ENCODE measurements around the gene FLACC1. TPM values are rescaled to one million over a fixed set of nuclear protein-coding genes. Genes with fewer than 3 reads are reported as not detected.
"Not testable (repeated sequence)": the region's sequence is repeated elsewhere in the genome, so short reads cannot be mapped to it uniquely, and the experiment has no call there.

Gene FLACC1, protein sequence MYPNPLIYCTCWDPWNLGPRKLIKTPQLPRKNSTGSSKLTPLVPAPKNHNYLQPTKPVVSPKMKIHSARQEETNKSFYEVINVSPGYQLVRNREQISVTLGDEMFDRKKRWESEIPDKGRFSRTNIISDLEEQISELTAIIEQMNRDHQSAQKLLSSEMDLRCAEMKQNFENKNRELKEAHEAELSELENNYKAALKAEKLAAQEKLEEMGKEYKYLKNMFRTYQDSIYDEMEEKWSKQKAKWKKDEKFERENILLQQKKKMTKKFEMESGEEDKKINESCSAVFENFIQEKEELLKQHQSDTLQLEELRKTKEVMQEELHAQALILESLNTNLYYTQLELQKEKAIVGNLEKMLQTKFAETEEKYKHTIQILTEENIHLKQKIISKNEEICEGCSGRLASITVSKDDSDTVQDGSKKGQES
- polyA plus RNA-seq (ENCODE audit: insufficient read length in 3 of 3) = 1 to 10 TPM; 1.0 to 2.3 (median 2.3) TPM

DNA sequence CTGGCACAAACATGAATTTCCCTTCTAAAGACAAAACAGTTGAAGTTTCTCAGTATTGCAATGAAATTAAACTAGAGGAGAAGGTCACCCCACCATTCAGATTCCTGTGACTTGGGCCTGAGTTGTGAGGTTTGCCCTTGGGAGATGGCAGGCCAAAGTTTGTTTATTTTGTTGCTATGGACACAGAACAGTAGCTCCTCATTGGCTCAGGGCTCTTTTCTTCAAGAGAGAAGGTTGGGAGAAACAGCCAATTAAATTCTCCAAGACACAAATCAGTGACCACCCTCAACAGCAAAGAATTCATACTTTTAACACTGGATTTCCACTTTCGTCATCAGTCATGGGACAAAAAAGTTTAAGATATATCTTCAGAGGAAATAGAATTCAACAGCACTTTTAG is at the start of gene FLACC1:
Gene FLACC1 (minus strand): TSS at position 125 of the 400 bp plus-strand sequence. CDS start 5,941 bp downstream, outside the sequence.
- DNase-seq (ENCODE audit: low read depth in 3 of 3, low spot score in 2 of 3) = peak; percentile 72 to 78 (median 76)

DNA sequence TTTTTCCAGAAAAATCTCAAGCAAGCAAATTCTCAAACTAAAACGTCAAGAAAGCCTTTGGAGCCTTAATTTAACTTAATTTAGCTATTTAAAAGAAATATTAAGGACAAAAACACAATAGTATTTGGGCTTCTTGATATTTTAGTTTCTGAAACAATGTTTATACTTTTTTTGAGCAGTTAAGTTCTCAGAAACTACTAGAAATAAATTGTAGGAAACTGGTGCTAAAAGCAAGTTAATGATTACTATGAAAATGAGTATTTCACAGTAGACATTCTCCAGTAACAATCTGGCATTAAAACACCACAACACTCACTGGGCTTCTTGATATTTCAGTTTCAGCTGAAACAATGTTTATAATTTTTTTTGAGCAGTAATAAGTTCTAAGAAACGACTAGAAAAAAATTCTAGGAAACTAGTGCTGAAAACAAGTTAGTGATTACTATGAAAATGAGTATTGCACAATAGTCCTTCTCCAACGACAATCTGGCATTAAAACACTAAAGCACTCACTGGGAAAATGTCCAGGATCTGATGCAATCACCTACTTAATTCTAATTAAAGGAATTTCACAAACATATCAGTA is 49.0 kb upstream of the FLACC1 start:
- peak in 1 of 3 donors; percentile 31 for DNase-seq (ENCODE audit: low read depth in 3 of 3, low spot score in 2 of 3)

DNA sequence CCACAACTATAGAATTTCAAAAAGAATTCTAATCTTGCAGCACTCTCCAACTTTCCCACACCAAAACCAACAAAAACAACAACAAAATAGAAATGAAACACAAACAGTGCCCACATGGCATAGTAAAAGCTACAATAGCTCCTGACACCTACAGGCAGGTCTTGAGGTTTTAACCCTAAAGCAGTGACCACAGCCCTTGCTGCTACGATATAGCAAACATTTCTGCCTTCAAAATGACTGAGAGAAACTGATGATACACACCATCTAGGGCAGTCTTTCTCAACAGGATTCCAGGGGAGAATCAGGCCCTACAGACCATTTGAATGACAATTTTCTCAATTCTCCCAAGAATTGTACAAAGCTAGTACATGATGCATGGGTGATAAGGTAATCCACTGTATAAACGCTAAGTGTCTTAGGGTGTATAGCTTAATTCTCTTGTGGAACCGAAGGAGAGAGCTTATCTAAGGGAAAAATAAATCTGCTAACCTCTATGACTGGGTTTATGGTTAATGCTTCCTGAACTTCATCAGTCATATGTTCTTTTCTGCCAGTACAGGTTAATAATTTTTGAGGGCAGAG is 47.6 kb upstream of the FLACC1 start:
- no peak for DNase-seq (ENCODE audit: low read depth in 3 of 3, low spot score in 2 of 3)

DNA sequence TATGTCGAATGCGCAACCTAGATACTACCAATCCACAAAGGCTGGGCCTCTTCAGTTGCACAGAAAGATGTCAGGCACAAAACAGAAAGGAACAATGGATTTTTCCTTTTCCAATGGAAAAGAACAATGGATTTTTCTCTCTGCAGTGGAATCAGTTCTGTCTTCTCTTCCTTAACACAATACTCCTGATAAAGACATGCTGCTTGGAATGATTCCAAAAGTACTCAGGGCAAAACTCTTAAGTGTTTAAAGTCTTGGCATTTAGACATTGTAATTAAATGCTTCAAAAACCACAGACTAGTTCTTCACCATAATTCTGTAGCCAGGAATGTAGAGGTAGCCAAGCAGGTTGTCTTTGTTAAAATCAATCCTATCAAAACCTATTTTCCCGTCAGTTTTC is 46.7 kb upstream of the FLACC1 start:
- DNase-seq (ENCODE audit: low read depth in 3 of 3, low spot score in 2 of 3) = no peak

DNA sequence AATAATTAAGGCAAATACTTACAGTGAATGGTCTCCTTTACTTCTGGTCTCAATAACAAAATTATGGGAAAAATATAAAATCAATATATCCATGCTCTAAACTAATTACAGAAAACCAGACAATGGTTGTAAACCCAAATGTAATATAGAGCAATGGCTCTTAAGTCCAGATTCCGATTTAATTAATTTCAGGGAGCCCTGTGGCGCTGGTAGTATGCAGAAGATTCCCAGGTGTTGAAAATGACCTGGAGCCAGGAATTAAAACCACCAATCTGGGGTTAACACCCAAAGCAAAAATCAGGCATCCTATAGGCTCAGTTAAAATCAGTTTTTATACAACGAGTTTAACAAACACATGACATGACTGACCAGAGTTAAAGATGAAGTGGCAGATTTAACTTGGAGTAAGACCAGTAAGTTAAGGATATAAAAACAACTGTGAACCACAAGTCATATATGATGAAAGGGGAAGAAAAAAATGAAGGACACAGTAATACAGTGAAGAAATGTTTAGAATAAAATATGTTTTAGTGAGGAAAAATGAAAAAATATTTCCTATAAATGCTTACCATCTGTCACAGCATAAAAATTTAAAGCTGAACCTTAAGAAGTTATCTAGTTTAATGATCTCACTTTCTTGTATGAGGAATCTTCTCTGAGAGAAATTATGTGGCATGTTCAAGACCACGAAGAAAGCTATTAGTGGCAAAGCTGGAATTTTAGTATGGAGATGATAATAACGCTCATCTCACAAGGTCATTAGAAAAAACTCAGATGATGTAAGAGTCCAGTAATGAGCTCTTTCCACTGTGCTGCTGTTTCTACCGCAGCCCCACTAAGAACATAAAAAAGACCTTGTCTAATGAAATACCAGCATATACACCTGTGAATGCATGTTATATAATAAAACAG is 45.8 kb upstream of the FLACC1 start:
- DNase-seq (ENCODE audit: low read depth in 3 of 3, low spot score in 2 of 3) = no peak

DNA sequence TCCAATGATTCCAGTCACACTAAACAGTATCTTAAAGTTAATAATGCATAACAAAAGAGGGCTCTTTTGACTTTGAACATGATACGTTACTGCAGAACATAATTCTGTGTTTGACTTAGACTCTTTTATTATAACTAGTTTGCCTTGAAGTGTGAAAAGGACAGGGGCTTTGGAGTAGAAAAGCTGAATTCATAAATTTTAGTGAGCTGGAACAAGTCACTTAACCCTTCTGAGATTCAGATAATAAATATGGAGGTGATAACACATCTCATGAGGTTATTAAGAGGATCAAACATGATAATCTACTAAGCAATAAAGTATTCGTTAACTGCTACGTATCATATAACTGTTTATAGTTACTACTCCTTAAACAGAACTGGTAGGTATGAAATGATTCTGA is 44.7 kb upstream of the FLACC1 start:
- DNase-seq (ENCODE audit: low read depth in 3 of 3, low spot score in 2 of 3) = no peak

DNA sequence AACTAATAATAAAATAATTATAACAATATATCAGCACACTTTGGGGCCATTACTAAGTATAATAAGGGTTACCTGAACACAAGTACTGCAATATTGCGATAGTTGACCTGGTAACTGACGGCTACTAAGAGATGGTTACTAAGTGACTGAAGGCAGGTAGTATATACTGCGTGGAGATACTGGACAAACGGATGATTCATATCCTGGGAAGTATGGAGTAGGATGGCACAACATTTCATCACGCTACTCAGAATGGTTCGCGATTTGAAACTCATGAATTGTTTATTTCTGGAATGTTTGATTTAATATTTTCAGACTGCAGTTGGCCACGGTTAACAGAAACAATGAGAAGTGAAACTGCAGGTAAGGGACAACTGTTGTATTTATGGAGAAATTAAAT is 39.5 kb upstream of the FLACC1 start:
- DNase-seq (ENCODE audit: low read depth in 3 of 3, low spot score in 2 of 3) = no peak

DNA sequence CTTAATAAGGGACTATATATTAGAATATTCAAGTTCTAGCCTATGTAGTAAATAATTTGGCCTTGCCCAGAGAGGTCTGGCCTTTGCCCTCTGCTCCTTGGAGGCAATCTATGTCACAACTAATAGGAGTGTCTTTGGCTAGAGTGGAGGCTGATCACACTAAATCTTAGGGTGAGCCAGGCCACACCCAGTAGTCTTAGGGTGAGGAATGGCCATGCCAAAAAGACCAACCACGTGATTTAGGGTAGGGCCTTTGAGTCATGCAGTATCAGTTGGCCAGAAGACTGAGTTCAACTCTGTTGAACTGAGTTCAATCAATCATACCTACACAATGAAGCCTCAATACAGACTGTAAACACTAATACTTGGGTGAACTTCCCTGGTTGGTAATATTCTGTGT is 26.0 kb upstream of the FLACC1 start:
- no peak for DNase-seq (ENCODE audit: low read depth in 3 of 3, low spot score in 2 of 3)

DNA sequence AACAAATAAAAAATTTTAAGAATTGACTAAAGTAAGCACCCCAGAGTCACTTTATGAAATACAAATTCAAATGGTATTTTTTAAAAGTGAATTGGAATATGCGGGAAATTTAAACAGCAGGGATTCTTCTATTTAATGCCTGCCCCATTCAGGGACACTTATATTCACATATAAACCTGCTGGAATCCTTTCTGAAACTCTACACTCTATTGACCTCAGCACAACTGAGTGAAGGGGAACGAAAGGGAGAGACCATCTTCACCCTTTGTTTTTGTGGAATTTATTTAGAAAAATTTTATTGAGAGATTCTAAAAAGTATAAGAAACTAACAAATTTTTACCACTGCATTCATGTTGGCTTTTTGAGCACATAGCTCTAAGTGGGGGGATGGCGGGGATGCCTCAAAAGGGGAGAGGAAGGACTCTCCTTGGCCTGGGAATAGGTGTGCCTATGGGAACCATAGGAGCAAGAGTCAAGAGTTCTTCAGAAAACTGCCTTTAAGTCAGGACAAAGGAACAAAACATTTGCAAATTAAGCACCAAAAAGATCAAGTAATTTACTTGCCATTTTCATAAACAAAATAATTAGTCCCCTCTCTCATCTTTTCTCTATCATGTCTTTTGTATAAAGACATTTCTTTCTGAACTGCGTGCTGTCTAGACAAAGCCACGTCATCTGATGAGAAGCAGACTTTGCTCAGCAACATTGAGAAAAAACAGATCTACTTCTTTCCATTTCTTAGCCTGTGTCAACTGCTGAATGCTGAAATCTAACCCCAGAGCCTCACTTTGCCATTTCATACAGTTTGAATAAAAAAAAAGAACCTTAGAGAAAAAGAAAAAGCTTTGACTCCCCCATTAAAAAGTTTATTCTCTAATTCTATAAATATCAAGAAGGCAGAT is 21.6 kb upstream of the FLACC1 start:
- no peak for DNase-seq (ENCODE audit: low read depth in 3 of 3, low spot score in 2 of 3)

DNA sequence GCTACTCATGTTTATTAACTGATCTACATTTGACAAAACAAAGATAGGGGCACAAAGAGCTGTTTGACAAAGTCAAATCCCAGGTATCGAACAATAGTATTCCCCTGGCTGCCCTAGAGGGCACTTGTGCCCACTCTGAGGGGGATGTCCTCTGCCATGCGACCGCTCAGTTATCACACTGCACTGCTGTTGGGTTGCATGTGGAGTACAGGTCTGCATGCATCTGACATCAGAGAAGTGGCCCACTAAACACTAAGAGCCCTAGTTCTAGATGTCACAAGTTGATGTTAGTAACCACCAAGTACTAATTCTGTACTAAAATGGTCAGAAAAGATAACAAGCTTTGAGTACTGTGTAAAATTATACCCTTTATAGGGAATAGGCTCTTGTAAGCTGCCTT is 20.1 kb upstream of the FLACC1 start:
- DNase-seq (ENCODE audit: low read depth in 3 of 3, low spot score in 2 of 3) = no peak

DNA sequence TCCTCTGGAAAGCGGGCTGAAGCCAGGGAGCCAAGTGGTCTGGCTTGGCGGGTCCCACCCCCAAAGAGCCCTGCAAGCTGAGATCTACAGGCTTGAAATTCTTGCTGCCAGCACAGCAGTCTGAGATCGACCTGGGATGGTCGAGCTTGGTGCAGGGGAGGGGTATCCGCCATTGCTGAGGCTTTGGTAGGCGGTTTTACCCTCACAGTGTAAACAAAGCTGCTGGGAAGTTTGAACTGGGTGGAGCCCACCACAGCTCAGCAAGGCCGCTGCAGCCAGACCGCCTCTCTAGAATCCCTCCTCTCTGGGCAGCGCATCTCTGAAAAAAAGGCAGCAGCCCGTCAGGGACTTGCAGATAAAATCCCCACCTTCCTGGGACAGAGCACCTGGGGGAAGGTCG is 12.6 kb upstream of the FLACC1 start:
- no peak for DNase-seq (ENCODE audit: low read depth in 3 of 3, low spot score in 2 of 3)

DNA sequence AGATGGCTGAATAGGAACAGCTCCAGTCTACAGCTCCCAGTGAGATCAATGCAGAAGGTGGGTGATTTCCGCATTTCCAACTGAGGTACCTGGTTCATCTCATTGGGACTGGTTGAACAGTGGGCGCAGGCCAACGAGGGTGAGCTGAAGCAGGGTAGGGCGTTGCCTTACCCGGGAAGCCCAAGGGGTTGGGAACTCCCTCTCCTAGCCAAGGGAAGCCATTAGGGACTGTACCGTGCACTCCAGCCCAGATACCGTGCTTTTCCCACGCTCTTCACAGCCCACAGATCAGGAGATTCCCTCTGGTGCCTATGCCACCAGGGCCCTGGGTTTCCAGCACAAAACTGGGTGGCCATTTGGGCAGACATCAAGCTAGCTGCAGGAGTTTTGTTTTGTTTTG is 12.2 kb upstream of the FLACC1 start:
- DNase-seq (ENCODE audit: low read depth in 3 of 3, low spot score in 2 of 3) = not testable (repeated sequence)

DNA sequence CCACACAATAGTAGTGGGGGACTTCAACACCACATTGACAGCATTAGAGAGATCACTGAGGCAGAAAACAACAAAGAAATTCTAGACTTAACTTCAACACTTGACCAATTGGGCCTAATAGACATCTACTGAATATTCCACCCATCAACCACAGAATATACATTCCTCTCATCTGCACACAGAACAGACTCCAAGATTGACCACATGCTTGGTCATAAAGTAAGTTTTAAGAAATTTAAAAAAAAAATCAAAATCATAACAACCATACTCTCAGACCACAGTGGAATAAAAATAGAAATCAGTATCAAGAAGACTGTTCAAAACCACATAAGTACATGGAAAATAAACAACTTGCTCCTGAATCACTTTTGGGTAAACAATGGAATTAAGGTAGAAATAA is 9.0 kb upstream of the FLACC1 start:
- no peak for DNase-seq (ENCODE audit: low read depth in 3 of 3, low spot score in 2 of 3)

DNA sequence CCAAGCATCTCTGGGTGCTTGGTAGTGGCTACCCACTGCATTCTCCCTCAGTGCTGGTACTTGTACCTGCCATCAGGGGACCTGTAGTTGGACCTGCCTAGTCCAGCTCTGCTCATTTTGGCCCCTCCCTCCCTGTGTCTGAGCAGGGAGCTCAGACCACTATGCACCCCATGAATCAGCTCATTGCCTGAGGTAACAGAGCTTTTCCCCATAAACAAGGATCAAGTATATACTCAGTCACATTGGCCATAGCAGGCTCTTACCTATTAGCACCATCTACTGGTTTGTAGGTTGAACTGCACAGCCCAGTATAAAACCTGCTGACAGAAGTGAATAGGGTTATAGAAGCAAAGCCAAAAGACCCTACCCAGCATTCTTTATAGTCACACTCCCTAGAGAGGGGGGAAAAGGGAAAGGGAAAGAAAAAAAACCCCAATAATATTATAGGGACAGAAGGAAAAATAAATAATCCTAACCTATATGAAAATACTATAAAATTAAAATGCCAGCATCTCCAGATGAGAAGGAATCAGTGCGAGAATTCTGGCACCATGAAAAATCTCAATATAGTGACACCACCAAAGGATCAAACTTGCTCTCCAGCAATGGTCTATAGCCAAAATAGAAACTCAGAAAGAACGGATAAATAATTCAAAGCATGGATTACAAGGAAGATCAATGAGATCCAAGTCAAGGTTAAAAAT is 6.9 kb upstream of the FLACC1 start:
- DNase-seq (ENCODE audit: low read depth in 3 of 3, low spot score in 2 of 3) = no peak

DNA sequence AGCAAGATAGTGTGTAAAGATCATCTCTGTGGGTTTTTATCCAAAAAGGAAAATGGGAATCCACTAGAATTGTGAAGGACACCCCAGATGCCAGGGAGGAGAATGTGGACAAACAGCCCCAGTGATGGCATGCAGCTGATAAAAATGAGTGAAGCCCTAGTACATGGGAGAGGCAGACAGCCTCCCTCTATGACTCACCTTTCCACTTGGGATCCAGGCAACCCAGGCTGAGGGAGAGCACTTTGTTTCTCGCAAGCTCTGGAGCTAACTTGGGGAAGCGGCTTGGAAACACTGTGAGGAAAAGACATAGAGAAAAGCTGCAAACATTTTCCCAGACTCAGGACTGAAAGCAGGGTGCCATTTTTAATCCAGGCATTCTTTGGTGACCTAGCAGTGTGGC is 5.3 kb upstream of the FLACC1 start:
- no peak for DNase-seq (ENCODE audit: low read depth in 3 of 3, low spot score in 2 of 3)

DNA sequence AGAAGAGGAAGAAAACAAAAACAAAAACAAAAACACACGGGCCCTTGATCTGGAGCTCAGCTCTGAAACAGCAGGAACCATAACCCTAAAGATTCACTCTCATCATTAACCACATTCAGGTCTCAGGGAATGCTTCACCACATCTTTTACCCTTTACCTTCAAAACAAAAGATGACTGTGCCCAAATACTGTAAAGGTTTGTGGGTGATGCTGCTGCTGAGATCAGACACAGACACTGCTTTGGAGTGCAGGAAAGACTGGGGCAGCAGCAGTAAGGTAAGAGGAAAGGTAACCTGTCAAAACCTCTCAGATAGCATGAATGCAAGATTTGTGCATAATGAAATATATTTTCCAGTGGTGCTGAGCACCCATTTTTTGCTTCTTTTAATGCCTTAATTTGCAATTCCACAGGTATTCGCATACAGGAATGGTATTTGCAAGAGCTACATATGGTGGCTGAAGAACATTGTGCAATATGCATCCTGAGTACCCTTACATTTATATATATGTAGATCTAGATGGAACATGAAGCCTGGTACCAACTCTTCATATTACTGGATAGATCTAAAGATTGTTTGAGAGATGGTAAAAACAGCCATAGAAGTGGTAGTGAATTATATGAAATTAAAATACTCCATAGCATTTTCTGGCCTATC is 4.1 kb upstream of the FLACC1 start:
- no peak for DNase-seq (ENCODE audit: low read depth in 3 of 3, low spot score in 2 of 3)

DNA sequence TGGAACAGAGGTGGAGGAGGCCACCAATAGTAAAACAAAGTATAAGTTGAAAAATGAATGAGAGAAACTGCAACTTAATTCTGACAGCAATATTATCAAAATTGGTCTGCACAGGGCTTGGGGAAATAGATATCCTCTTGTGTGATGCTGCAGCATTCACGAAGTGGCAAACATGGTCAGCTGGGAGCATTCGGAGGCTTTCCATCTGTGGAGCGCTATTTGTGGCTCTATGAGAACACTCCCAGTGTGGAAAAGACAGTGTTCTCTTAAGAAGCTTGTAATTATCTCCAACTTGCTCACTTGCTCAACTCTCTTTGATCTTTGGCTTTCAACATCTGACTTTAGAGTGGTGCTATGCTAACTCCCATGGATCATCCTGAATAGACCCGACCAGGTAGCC is 3.1 kb upstream of the FLACC1 start:
- DNase-seq (ENCODE audit: low read depth in 3 of 3, low spot score in 2 of 3) = no peak

DNA sequence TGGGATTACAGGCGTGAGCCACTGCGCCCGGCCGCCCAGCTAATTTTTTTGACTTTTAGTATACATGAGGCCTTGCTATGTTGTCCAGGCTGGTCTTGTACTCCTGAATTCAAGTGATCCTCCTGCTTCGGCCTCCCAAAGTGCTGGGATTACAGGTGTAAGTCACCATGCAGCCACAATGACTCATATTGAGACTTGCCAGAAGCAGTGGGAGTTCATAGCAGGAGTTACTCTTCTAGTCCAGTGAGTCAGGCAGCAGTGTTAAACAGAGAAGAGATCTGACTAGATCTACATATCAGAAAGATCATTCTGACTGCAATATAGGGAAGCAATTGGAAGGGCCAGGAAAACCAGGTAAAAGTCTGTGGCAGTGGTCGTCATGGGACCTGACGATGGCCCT is 1.5 kb upstream of the FLACC1 start:
- DNase-seq (ENCODE audit: low read depth in 3 of 3, low spot score in 2 of 3) = no peak

DNA sequence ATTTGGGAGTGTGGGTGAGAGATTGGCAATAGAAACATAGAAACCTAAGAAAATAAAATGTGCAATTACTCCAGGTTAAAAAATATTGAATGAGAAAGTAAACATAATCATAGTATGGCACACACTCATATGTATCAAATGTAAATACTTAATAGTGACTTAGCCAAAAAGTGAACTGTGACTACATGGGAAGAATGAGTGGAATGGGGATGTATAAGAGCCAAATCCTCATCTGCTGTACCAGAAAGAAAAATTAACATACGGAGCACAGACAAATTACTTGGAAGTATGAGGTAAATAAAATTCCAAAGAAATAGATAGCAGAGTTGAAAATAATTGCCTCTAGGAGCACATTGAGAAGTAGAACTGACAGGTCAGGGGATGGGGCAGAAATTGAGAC is 4.0 kb downstream of the FLACC1 start:
- DNase-seq (ENCODE audit: low read depth in 3 of 3, low spot score in 2 of 3) = no peak

Measured in right renal cortex interstitium (tissue), 3 donors.